GM19372 (cell line): ENCODE results near the gene CDC42BPA.
"Not testable (repeated sequence)": the region's sequence is repeated elsewhere in the genome, so short reads cannot be mapped to it uniquely, and the experiment has no call there.

Experiments
- ATAC-seq: cut with Tn5 transposase; IDR thresholded peaks from one replicate; pipeline ENCODE4 v1.9.1; 2021; ENCODE audit warnings: mild to moderate bottlenecking, low read depth, moderate library complexity; ENCODE audit not compliant: unreplicated experiment

Gene CDC42BPA

DNA sequence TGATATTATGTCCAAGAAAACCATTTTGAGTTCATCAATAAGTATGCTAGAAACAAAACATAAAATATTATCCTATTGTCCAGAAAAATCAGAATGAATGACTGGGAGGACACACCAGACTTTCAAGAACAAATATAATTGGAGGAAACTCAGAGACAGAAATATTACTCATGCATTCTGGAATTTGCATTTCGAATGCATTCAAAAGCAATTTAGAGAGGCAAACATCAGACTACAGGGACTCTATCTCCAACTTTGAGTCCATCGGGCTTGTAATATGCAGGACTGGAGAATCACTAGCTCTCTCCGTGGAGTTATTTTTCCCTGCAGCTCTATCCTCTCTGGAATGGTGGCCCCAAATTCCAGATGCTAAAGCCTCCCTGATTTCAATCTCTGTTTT is 161.8 kb downstream of the CDC42BPA start:
- ATAC-seq = no peak

- ATAC-seq = no peak
Observed at GRCh38 chr1:227155688-227156087, 162.6 kb downstream of the CDC42BPA start.

- no peak for ATAC-seq
Observed at GRCh38 chr1:227155004-227155403, 163.3 kb downstream of the CDC42BPA start.

DNA sequence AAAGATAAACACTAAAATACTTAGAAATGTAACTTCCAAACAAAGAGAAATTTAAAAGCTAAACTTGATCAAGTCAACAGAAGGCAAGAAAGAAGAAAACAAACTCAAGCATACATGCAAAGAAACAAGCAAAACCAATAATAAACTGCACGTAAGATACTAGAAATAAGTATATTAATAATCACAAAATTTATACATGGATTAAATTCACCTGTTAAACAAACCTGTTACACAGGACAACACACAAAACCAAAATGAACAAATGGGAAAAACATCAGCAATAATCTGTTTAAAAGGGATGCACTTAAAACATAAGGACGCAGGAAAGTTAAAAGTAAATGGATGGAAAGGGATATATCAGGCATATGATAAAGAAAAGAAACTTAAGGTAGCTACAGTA is 165.8 kb downstream of the CDC42BPA start:
- ATAC-seq = no peak

DNA sequence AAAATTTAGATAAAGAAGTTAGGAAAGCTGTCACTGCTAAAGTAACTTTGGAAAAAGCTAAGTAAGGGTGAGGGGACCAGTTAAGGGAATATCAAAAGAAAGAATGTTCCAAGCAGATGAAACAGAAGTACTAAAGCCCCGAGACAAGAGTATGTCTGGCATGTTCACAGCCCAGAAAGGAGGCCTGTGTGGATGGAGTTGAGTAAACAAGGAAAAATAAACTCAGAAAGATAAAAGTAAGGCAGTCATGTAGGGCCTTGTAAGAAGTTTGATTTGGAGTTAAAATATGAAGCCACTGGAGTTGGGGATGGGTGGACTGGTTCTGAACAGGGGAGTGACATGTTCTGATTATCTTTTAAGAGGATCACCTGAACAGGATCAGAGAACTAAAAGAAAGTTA is 177.9 kb downstream of the CDC42BPA start:
- no peak for ATAC-seq

GRCh38 chr1:227136210-227136820 is 182.0 kb downstream of the CDC42BPA start:
- no peak for ATAC-seq

DNA sequence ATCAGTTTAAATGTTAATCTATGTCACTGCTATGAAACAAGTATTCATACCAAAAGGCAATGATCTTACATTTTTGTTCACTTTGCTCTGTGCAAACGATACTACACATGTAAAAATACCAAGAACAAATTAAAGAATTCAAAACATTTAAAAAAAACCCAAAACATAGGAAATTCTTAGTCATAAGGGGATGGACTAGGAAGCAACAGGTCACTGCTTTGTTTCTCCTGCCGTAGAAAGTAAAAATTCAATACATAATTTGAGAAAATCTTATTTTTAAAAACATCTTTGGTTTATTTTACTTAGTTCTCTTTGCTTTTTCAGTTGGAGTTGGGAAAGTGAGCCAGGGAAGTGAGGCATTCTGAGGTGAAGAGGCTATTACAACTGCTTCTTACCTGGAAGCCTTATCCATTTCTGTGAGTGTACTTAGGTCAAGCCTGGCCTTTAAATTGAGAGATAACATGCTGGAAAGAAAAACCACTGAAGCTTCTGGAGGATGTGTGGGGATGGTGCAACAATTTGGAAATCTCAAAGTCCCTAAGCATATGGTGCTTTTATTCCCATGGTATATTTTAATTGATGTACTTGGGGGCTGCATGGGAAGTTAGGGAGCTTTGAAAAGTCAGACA is 183.5 kb downstream of the CDC42BPA start:
- ATAC-seq = no peak

DNA sequence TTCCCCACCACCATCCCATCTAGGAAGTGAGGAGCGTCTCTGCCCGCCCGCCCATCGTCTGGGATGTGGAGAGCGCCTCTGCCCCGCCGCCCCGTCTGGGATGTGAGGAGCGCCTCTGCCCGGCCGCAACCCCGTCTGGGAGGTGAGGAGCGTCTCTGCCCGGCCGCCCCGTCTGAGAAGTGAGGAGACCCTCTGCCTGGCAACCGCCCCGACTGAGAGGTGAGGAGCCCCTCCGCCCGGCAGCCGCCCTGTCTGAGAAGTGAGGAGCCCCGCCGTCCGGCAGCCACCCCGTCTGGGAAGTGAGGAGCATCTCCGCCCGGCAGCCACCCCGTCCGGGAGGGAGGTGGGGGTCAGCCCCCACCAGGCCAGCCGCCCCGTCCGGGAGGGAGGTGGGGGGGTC is 185.6 kb downstream of the CDC42BPA start:
- ATAC-seq = not testable (repeated sequence)

GRCh38 chr1:227131193-227131592 is 187.1 kb downstream of the CDC42BPA start:
- no peak for ATAC-seq

DNA sequence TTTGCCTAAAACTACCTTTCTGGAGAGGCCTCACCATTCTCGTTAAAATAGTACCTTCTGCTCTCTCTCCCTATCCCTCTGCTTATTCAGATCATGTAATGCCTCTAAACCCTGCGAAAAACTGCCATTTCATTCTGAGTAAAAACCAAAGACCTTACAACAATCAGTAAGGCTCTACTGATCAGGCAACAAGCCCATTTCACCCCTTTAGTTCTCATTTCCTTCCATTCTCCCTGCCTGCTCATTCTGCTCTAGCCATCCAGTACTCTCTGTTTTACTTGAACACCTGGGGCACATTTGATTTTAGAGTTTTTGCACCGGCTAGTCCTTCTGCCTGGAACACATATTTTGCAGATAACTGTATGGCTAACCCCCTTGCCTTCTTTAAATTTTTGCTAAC is 190.4 kb downstream of the CDC42BPA start:
- ATAC-seq = no peak

DNA sequence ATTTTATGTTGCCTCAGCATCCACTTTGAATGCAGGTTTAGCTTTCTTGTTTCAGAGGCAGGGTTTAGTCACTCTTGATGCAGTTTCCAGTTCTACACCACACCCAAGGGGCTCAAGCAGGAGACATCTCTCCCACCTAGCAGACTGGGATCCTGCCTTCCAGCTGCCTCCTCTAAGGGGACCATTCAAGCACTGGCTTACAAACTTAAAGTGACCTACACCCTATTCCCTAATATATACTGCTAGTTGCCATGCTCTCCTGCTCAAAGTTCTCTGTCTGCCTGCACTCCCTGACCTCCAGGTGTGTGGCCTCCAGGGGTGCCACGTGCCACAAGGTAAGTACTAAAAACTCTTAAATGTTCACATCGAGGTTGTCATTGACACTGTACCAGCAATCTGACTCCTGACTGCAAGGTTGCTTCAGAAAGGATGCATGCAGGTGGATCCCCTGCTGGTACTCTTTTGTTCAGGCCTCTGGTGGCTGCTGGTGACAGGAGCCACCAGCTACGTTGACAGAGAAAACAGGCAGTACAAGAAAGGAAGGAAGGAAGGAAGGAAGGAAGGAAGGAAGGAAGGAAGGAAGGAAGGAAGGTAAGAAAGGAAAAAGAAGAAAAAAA is 192.3 kb downstream of the CDC42BPA start:
- ATAC-seq = no peak

- ATAC-seq = no peak
Observed at GRCh38 chr1:227124473-227124872, 193.8 kb downstream of the CDC42BPA start.

- no peak for ATAC-seq
Observed at GRCh38 chr1:227120826-227121225, 197.5 kb downstream of the CDC42BPA start.

- ATAC-seq = no peak
Observed at GRCh38 chr1:227112538-227112937, 205.8 kb downstream of the CDC42BPA start.

DNA sequence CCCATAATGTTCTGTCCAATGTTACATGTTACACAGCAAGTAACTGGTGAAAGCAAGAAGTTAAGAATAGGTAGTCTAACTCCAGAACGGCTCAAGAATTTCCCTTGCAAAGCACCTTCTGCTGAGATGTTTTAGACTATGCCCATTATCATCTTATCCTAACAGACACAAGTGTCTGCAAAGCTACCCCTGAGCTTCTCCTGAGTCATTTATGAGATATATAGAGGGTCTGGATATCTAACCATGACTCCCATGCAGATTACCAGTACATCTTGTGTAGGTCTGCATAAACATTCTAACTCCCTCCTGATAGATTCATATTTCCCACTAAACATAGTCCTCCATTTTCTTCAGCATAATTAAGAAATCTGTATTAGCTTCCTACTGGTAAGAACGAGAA is 206.5 kb downstream of the CDC42BPA start:
- ATAC-seq = no peak

DNA sequence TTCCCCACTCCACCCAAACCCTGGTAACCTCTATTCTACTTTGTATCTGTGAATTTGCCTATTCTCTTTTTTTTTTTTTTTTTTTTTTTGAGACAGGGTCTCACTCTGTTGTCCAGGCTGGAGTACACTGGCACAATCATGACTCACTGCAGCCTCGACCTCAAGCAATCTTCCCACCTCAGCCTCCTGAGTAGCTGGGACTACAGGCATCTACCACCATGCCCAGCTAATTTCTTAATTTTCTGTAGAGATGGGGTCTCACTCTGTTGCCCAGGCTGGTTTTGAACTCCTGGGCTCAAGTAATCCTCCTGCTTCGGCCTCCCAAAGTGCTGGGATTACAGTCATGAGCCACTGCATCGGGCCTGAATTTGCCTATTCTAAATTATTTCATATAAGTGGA is 213.0 kb downstream of the CDC42BPA start:
- not testable (repeated sequence) for ATAC-seq

GRCh38 chr1:227102056-227102455 is 216.2 kb downstream of the CDC42BPA start:
- no peak for ATAC-seq

DNA sequence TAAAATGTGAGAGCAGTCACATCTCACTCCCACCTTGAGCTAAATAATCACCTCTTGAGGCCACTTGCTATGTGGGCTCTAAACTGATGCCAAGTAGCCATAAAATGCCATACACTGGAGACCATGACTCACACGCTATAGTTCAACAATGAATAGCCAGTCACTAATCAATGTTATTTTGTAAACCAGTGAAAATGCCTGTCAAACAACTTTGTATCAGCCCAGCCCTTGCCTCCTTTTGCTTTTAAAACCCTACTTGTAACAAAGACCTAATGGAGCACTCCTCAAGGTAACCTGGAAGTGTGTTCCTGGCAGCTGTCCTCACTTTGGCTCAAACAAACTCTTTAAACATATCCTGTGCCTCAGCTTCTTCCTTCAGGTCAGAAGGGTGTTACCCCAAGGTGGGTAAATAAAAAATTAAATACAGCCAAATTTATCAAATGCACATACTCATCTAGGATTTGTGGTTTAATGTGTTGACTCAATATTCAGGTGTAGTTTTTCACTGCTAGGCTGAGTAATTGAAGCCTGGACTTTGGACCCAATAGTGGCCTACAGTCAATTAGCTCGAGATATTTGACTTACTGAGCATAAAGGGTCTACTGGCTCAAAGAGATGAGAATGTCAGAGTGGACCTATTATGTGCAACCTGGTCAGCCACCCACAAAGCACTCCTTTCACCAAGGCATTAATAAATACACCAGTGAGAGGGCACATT is 223.9 kb downstream of the CDC42BPA start:
- no peak for ATAC-seq

- no peak for ATAC-seq
Observed at GRCh38 chr1:227093309-227093708, 225.0 kb downstream of the CDC42BPA start.

DNA sequence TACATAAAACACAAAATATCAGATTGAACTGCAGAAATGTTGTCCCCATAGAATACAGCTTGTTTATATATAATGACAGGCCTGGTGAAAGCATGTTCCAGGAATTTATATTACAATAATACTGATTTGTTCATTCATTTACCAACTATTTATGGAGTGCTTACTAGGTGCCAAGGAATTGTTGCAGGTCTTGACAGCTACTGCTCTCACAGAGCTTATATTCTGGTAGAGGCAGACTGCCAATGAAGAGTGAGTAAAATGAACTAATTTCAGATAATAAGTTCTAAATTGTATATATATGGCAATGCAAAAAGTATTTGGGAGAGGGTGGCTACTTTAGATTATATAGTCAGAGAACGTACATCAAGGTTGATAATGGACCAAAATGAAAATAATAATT is 226.2 kb downstream of the CDC42BPA start:
- no peak for ATAC-seq

- no peak for ATAC-seq
Observed at GRCh38 chr1:227086636-227087035, 231.7 kb downstream of the CDC42BPA start.
